K562 treated with DMSO at 1 percent for 48 hours (cell line): ENCODE measurements around the gene ZNF550. TPM values are rescaled to one million over a fixed set of nuclear protein-coding genes. Genes with fewer than 3 reads are reported as not detected.

Experiments
- total RNA-seq: library from RNA; unstranded; fragments of 300-600 nt; gene quantifications from 2 replicates; pipeline ENCODE4 v1.2.3, GENCODE V29; 2022; ENCODE audit warnings: low replicate concordance; ENCODE audit errors: extremely low read depth

ZNF550 gene
- not detected in 2 replicates for total RNA-seq

DNA sequence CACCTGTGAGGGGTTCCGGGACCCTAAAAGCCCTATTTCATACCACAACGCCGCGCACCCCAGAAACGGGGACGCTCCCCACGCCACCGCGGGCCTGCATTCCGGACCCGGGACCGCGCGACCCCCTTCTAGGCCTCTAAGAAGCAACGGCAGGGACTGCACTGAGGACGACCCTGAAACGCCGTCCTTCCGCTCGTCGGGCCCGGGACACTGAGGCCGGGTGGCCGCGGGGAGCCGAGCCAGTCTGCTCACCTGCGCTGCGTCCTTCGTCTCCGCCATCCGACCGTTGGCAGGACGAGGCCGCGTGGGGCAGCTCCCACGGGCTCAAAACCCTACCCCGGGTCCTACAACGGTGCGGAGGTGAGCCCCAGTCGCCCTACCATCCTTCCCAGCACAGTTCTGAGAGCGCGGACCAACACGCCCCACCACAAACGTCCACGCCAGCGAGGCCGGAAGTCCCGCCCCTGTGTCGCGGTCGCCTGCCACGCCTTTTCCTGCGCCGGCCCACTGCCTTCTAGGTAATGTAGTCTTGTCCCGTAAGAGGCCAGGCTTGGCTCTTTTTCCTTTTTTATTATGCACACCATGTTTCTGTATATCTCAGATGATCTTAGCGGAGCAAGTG, at the start of gene ZNF550:
Gene ZNF550, minus strand, starts transcription at position 460 of the 622 bp plus-strand sequence. Its CDS starts 181 bp downstream, at position 279.

DNA sequence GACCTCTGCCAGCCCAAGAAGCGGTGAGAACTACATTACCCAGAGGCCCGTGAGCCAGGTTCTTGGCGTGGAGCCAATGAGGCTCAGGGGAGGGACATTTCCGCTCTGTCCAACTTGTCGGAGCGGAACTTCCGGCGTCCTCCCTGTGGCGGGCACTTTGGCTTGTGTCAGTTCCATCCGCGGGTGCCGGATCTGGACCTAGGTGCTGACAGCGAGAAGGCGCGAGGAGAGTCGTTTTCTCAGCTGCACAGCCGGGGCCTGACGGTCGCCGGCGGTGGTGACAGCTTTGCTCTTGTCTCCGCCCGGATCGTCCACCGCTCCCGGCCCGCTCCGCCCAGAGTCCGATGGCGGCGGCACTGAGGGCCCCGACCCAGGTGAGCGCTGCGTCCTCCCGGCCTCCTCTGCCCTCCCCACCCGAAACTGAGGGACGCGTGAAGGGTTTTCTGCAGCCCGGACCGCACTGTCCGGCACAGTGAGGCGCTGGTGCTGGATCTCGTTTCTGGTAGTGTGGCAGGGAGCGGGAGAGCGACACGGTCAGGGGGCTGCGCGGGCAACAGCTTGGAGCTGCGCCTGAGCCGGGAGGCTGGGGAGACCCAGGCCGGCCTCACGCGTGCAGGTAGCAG, 40.2 kb upstream of the ZNF550 start, which contains the start of gene ZNF530:
Gene ZNF530, plus strand, starts transcription at position 125 of the 623 bp plus-strand sequence. CDS start 4,461 bp downstream, outside the sequence.

DNA sequence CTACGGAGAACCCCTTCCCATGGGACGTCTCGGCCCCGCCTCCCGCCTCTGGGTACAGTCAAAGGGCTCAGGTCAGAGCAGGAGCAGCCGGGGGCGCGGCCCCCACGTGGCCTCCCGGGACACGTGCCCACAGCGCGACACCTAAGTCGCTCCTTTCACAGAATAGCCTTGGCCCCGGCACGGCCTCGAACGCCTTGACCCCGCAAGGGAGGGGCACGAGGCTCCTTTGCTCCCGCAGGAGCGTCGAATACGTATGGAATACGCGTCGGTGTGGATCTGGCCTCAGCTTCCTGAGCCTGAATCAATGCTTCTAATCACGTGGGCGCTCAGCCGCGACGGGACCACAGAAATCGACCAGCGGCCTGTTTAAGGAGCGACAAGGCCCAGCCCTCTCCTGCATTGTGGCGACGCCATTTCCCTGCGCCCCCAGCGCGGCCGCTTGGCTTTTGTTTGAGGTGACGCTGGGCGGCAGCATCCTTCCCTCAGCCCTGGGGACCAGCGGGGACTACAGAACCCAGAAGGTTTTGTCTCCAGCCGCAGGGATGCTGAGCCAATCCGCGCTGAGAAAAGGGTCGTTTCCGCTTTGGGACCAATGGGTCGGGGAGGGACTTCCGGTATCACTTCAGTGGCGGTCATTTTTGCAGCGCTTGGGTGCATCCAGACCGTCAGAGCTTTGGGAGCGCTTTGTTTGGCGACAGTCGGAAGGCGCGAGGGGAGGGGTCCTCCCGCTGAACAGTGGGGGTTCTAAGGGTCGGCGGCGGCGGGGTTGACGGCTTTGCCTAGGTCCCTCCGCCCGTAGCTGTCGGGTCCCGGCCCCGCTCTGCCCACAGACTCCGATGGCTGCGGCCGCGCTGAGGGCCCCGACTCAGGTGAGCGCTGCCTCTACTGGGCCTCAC, 24.1 kb upstream of the ZNF550 start, which contains the start of gene ZIK1:
Gene ZIK1, plus strand, starts transcription at position 625 of the 896 bp plus-strand sequence. Its CDS starts 212 bp downstream, at position 837.

DNA sequence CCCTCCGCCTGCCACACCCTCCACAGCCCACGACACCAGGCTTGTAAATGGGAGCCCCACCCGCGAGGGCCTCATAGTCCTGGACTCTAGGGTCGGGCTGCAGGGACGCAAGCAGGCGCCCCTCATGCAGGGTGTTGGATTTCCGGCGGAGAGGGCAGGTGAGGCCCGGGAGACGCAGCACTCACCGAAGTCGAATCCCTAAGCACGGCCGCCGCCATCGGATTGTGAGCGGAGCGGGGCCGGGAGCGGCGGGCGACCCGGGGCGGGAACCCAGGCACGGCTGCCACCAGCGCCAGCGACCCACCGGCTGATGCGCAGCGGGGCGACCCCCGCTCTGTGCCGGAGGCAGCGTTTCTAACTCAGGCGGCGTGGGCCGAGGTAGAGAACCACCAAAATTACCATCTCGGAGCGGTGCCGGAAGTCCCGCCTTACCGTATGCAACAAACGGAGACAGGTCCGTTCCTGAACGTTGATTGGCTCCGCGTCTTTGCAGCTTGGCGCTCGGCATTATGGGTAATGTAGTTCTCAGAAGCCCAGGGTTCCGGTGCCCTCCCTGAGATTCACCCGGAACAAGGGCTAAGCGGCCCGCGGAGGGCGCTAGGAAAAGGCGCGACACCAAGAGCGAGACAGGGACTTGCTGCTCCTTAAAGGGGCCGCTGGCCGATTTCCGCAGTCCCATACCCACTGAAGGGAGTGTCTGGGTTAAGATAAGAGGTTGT, 19.0 kb upstream of the ZNF550 start, which contains the start of gene ZNF416:
Gene ZNF416, minus strand, starts transcription at position 425 of the 719 bp plus-strand sequence. Its CDS starts 207 bp downstream, at position 218.

GRCh38 chr19:57527136-57527881, 32.4 kb downstream of the ZNF550 start, which contains the start of gene ZNF549:
Gene ZNF549 (plus strand): TSS chr19:57527356. CDS start chr19:57527574, 218 bp downstream.

GRCh38 chr19:57499680-57500395, 59.8 kb downstream of the ZNF550 start, which contains the start of gene ZNF773:
Gene ZNF773 (plus strand): TSS chr19:57499938. CDS start chr19:57500081, 143 bp downstream.

DNA sequence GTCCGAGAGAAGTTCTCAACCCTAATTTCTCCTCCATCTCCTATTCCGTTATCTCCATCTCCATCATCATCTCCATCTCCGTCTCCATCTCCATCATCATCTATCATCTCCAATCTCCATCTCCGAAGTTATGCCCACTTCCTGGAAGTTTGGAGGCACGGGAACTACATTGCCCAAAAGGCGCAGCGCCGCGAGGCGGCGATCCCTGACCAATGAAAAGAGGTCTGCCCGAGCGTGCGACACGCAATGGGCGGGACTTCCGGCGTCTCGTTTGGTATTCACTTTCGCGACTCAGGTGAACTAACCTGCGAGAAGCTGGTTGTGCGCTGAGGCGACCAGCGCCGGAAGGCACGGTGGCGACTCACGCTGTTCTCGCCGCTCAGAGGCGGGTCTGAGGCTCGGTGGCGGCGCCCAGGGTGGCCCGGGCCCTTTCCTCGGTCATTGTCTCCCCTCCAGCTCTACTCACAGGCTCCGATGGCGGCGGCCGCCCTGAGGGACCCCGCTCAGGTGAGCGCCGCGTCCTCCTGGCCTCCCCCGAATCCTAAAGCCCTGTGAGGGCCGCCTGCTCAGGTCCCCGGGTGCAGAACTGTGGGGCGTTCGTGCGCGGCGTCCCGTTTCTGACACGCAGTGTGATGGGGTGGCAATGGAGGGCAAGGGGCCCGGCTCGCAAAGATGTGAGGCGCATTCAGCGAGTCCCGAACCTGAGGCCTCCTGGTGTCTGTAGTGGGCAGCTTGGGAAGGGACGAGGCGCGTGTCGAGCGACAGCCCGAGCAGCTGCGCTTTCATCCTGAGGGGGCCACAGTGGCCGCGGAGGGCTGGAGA, 72.0 kb downstream of the ZNF550 start, which contains the start of gene ZNF419:
Gene ZNF419, plus strand, starts transcription at position 274 of the 822 bp plus-strand sequence. Its CDS starts 201 bp downstream, at position 475.

Other genes with a start within 250 kb of the ZNF550 start
- not detected in 2 replicates for gene ZNF543, start 239.4 kb downstream of the ZNF550 start, total RNA-seq
- not detected in 2 replicates for gene ZNF304, start 208.6 kb downstream of the ZNF550 start, total RNA-seq
- not detected in 2 replicates for gene TRAPPC2B, start 196.3 kb downstream of the ZNF550 start, total RNA-seq
- gene ZNF547, start 196.3 kb downstream of the ZNF550 start, total RNA-seq = not detected in 2 replicates
- gene ZNF548, start 170.0 kb downstream of the ZNF550 start, total RNA-seq = not detected in 2 replicates
- gene ZNF17, start 148.7 kb downstream of the ZNF550 start, total RNA-seq = not detected in 2 replicates
- gene ZNF749, start 124.5 kb downstream of the ZNF550 start, total RNA-seq = not detected in 2 replicates
- not detected in 2 replicates for gene VN1R1, start 102.7 kb downstream of the ZNF550 start, total RNA-seq
- gene ZNF772, start 82.3 kb downstream of the ZNF550 start, total RNA-seq = not detected in 2 replicates
- gene ZNF419, start 72.1 kb downstream of the ZNF550 start, total RNA-seq = not detected in 2 replicates
- not detected in 2 replicates for gene ZNF773, start 59.9 kb downstream of the ZNF550 start, total RNA-seq
- not detected in 2 replicates for gene ZNF549, start 32.5 kb downstream of the ZNF550 start, total RNA-seq
- gene ZNF416, start 19.0 kb upstream of the ZNF550 start, total RNA-seq = not detected in 2 replicates
- not detected in 2 replicates for gene ZIK1, start 24.3 kb upstream of the ZNF550 start, total RNA-seq
- not detected in 2 replicates for gene ZNF530, start 40.0 kb upstream of the ZNF550 start, total RNA-seq
- not detected in 2 replicates for gene ZNF134, start 54.4 kb upstream of the ZNF550 start, total RNA-seq
- gene ZNF211, start 73.3 kb upstream of the ZNF550 start, total RNA-seq = not detected in 2 replicates
- not detected in 2 replicates for gene ZSCAN4, start 109.1 kb upstream of the ZNF550 start, total RNA-seq
- gene ZNF551, start 122.1 kb upstream of the ZNF550 start, total RNA-seq = not detected in 2 replicates
- gene ZNF154, start 149.3 kb upstream of the ZNF550 start, total RNA-seq = not detected in 2 replicates
- not detected in 2 replicates for gene ZNF671, start 167.8 kb upstream of the ZNF550 start, total RNA-seq
- not detected in 2 replicates for gene ZNF776, start 187.0 kb upstream of the ZNF550 start, total RNA-seq
- gene ZNF586, start 209.8 kb upstream of the ZNF550 start, total RNA-seq = not detected in 2 replicates